Kidney capillary endothelial cell (primary cell): ENCODE measurements around the gene NDST1.
"Not testable (repeated sequence)": the region's sequence is repeated elsewhere in the genome, so short reads cannot be mapped to it uniquely, and the experiment has no call there.

Experiments
- DNase-seq: peaks from one replicate; pipeline ENCODE4 v3.0.0-alpha.2; 2018; ENCODE audit warnings: low spot score

Gene NDST1

GRCh38 chr5:150507474-150508276, at the start of gene NDST1:
Gene NDST1 (plus strand): TSS chr5:150508131. CDS start chr5:150521255, 13,124 bp downstream.
- DNase-seq: no peak

DNA sequence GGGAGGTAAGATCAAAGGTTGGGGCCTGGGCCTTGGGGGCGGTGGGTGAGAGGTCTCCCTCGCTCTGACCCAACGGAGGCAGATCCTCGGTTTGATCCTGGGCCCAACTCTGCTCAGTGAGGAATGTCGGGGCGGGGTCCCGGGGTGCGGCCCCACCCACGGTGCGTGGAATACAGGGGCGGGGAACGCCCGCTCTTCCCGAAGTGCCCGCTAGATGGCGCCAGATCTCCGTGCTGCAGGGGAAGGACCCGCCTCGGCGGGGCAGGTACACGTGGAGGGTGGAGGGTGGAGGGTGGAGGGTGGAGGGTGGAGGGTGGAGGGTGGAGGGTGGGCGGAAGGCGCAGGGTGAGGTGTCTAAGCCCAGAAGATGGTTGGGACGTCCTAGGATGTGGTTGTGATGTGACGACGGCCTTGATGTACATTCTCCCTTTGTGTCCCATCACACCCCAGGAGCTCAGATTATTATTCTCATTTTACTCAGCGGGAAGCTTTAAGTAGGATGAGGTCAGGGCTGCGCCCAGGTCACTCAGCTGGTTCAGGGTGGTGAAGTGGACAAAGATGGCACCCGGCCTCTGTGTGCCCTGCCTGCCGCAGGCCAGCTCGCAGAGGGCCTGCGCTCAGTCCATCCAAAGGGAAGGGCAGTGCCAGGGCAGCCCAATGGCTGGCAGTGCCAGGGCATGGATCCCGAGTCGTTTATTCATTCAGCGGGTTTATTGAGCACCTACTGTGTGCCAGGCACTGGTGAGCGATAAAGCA, 49.0 kb upstream of the NDST1 start:
- peak; percentile 51 for DNase-seq

GRCh38 chr5:150460781-150461180, 47.1 kb upstream of the NDST1 start:
- no peak for DNase-seq

- no peak for DNase-seq
Measured at GRCh38 chr5:150461231-150461630, 46.7 kb upstream of the NDST1 start.

DNA sequence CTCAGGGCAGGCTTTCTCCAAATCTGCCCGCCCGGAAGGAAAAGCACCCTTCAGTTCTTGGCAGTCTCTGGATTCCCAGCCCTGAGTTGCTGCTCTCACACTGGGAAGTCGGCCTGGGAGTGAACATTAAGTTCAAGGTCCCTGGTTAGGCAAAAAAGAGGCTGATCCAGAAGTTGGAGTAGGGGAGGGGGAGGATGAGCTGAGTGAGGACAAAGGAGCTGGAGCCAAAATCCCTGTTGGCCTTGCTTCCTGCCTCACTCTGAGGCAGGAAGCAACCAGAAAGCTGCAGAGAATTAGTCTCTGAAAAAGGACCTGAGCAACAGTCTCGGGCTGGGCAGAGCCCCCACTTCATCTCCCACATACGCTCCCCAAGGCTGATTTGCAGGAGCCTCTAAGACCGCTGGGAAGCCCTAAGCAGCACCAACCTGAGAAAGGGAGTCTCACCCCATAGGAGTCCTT, 43.3 kb upstream of the NDST1 start:
- DNase-seq: peak; percentile 74

DNA sequence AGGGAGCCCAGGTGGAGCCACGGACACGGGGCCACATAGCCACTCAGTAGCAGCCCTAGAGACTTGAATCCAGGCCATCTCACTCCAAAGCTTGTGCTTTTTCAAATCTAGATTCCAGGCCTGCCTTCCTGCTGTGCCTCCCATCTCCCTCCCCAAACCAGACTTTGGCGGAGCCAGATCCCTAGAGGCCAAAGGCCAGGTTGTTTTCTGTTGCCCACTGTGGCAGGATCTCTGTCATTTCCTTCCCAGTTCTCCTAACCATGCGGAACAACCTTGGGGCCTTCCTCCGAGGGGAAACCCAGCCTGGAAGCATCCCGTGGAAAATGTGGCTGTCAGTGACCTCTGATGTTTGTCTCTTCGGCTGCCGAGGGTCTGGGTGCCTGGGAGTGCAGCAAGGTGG, 42.0 kb upstream of the NDST1 start:
- peak; percentile 79 for DNase-seq

DNA sequence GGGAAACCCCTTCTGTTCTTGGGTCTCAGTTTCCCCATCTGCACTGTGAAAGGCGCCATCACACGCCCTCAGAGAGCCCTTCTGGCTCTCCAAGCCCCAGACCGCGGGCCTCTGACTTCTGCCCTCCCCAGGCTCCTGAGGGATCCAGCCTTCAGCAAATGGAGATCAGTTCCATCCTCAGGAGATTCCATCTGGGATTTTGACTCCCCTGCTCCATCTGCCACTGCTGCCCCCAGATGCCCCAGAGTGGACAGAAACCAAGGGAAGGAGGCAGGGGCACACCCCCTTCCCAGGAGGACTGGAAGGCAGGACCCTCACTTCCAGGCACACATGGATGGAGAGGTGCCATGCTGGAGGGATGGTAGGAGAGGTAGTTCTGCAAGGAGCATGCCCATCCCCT, 39.7 kb upstream of the NDST1 start:
- DNase-seq: no peak

GRCh38 chr5:150469718-150470469, 38.0 kb upstream of the NDST1 start:
- peak; percentile 92 for DNase-seq

DNA sequence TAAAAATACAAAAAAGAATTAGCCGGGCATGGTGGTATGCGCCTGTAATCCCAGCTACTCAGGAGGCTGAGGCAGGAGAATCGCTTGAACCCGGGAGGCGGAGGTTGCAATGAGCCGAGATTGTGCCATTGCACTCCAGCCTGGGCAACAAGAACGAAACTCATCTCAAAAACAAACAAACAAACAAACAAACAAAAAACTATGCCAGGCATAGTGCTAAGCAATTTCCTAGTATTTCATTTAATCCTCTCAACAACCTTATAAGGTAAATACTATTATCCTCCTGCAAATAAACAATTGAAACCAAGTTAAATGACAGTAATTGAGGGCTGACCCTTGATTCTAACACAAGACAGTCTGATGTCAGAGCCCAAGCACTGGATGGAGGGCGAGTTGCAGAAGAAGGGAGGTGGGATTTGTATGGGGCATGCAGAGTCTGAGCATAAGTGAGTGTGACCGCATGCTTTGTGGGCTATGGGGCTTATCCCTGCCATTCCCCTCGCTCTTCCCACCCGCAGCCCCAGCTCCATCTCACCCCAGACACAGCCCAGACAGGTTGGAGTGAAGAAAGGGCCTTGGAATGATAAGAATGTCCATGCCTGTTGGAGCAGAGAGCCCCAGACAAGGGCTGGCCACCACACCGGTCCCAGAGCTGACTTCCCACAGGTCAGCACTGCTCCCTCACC, 34.1 kb upstream of the NDST1 start:
- no peak for DNase-seq

- not testable (repeated sequence) for DNase-seq
Measured at GRCh38 chr5:150476568-150476967, 31.4 kb upstream of the NDST1 start.

DNA sequence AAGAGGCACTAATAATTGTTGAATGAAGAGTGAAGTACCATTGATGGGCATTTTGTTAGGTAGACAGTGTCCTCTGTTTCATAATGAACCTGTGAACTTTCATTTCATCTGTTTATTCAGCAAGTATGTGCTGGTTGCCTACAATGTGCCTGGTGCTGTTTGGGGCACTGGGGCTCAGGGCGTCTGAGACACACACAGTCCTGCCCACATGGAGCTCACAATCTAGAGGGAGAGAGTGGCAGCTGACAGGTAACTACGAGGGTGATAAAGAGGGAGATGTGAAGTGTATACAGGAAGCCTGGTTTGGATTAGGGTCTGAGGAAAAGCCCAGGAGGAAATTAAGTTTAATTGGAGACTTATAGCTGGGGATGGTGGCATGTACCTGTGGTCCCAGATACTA, 28.5 kb upstream of the NDST1 start:
- DNase-seq: no peak

DNA sequence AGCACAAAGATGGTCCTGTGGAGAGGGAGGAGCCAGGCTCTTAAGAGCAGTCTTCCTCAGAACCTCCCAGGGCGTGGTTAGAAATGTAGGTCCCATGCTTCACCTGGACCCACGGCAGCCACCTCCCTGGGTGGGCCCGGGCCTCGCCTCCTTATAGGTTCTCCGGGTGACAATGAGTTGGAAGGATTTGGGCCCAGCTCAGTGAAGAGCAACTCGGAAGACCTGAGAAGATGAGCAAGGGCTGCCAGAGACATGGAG, 26.3 kb upstream of the NDST1 start:
- no peak for DNase-seq

DNA sequence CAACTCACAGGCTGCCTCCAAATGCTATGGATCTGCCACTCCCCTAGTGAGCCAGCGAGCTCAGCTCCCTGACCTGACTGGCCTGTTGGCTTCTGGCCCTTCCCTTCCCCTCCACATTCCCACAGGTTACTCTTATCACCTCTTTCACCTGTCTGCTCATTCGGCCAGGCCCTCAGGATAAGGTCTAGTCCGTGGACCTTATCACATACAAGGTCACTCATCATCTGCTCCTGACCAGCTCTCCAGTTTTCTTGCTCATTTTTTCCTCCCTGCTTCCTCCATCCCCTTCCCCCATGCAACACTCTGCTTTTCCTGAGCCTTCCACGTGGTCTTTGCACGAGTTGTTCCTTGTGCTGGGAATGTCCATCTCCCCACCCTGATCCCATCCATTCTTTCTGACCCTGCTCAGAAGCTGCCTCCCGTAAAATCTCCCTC, 25.9 kb upstream of the NDST1 start:
- DNase-seq: no peak

DNA sequence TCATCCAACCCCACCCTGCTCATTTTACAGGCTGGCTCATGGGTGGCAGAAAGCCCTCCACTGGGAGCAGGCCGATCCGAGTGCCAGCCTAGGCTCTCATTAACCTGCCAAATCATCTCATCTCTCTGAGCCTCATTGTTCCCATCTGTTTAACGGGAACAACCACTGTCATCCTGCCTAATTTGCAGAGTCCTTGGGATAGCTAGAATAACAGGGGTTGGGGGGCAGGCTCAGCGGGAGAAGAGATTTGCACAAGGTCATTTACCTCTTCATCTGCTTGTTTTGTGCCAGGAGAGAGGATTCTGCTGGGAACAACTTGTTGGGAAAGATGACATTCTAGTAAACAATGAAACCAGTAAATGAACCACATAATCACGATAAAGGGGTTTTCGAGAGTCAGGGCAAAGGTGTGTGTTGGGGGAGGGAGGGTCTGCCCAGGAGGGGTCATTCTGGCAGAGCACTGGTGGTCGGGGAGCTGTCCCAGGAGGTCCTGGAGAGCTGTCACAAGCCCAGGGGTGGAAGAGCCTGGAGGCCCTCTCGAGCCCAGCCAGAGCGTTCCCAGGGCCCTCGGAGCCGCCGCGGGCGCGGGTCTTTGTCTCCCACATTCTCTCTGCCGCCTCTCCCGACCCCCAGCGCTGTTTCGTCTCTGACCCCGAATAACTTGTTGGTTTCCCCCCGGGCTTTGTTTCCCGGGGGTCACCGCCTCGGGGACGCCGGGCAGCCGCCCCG, 22.8 kb upstream of the NDST1 start:
- DNase-seq: no peak

DNA sequence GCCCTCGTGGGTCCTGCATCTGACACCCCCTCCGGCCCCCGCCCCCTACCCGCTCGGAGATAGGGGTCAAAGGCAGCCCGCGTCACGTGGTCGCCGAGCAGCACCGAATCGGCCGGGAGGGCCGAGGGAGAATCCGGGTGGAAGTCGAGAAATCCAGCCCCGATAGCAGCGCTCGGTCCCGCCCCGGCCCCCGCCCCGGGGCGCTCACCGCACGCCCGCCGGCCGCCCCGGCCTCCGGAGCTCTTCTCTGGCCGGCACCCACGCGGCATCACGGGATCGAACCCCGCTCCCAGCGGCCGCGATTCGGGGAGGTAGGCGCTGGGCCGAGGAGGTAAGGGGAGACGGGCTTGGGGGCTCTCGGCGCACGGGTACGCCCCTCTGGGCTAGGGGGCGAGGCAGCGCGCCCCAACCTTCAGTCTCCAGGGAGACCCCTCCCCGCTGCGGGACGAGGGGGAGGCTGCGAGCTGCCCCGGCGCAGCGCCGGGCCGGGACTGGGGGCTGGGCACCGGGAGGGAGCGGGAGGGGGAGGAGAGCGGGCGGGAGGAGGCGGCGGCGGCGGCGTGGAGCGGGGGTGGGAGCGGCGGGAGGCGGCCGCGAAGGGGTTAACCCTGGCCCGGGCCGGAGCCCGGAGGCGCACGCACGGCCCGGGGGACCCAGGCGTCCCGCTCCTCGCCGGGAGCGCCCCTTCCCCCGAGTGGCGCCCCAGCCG, 22.1 kb upstream of the NDST1 start:
- DNase-seq: peak; percentile 33

DNA sequence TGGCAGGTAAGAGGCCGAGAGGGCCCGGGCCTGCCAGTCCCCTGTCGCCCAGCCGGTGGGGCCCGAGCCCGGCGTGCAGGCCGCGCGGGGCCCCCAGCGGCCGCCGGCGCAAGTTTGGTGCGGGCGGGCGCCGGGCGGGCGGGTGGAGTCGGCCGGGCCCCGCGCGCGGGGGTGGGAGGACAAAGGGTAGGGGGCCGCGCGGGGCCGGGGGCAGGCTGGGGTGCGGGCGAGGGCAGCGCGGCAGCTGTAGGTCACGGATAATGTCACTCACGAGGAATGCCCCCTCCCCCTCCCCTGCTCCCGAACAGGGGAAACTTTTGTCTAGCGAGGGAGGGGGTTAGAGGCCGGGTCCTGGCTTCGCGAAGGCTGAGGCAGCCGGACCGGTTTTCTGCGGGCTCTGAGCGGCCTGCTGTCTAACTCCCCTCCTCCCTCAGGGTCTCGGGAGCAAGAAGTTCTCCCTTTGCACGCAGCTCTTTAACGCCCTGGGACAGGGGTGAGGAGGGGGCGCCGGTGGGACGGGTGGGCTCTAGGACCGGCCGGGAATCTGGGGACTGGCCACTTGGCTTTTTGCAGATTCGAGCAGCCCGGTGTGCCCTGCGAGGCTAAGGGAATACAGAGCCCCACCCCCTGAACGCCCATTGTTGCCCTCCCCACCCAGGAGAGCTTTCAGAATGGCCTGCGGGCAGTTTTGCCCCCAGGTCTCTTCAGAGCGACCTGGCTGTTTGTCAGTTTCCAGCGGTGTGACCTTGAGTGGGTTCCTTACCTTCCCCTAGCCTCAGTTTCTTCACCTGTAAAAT, 21.3 kb upstream of the NDST1 start:
- peak; percentile 34 for DNase-seq

- DNase-seq: peak; percentile 32
Measured at GRCh38 chr5:150487199-150488061, 20.5 kb upstream of the NDST1 start.

DNA sequence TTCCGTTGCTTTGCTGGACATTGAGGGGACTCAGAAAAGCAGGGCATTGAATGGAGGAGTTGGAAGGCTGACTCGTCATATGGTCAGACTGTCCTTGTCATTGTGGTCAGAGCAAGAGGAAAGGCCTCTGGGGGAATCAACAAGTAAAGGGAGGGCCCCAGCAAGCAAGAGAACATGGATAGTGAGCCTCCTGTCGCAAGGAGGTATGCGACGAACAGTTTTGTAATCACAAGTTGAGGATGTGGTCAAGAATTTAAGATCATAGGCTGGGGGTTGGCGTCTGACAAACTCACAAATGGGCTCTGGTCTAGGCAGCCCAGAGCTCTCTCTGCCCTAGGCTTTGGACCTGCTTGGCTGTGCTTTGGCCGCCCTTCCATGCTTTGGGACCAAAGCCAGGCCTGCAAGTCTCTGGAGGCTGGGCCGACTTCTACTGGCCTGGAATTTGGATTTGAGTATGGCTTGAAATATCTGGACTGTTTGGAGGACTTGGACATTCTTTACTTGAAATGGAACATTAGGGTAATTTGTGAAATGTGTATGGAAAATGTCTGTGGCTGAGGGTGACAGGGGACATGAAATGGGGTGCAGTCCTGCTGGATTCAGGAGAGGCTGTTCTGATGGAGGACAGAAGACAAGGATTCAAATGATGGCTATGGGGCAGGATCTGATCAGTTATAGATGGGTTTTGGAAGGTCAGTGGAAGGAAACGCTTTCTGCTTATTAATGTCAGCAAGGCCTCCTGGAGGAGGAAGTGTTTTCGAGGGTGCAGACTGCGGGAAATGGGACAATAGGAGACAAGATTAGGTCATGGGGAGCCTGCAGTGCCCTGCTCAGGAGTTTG, 19.2 kb upstream of the NDST1 start:
- DNase-seq: peak; percentile 44
